ENCODE results near the gene EPB41L5.

- TF ChIP-seq GATA2 (IDR thresholded peaks at IDR 0.05; ENCODE audit: low read depth, low read length) (no peak), GATA3 (IDR thresholded peaks at IDR 0.05; ENCODE audit: low read depth, low read length) (no peak)
Observed at GRCh38 chr2:120018549-120018948, 5.7 kb downstream of the EPB41L5 start.

Measured in SH-SY5Y (cell line).